Trophoblast cell (in vitro differentiated cells and primary cell): ENCODE measurements around the gene FNIP1.

ENCODE experiments used
- DNase-seq, 2 donors: peaks; one replicate each; pipeline ENCODE4 v3.0.0-alpha.2; 2016
- H2AFZ ChIP-seq: 2 replicates; pipeline ENCODE4 v1.6.1; 2013; ENCODE audit warnings: low read length, moderate library complexity, mild to moderate bottlenecking; ENCODE audit not compliant: insufficient read depth, poor library complexity
- H2AK5ac ChIP-seq: 2 replicates; pipeline ENCODE4 v1.6.1; 2013; ENCODE audit warnings: mild to moderate bottlenecking, low read length
- H2BK120ac ChIP-seq: 2 replicates; pipeline ENCODE4 v1.6.1; 2013; ENCODE audit warnings: low read length, mild to moderate bottlenecking, moderate library complexity; ENCODE audit not compliant: insufficient read depth, poor library complexity
- H2BK12ac ChIP-seq: 2 replicates; pipeline ENCODE4 v1.6.1; 2013; ENCODE audit warnings: mild to moderate bottlenecking, low read length, moderate library complexity
- H2BK5ac ChIP-seq: 2 replicates; pipeline ENCODE4 v1.6.1; 2013; ENCODE audit warnings: low read length, low read depth, moderate library complexity, mild to moderate bottlenecking; ENCODE audit not compliant: poor library complexity
- H3K14ac ChIP-seq: 2 replicates; pipeline ENCODE4 v1.6.1; 2013; ENCODE audit warnings: mild to moderate bottlenecking, low read length
- H3K18ac ChIP-seq: 2 replicates; pipeline ENCODE4 v1.6.1; 2013; ENCODE audit warnings: mild to moderate bottlenecking, low read length
- H3K23ac ChIP-seq: 2 replicates; pipeline ENCODE4 v1.6.1; 2013; ENCODE audit warnings: low read length
- H3K27ac ChIP-seq: 2 replicates; pipeline ENCODE4 v1.5.1; 2013; ENCODE audit warnings: low read depth, mild to moderate bottlenecking, inconsistent platforms, low read length, moderate library complexity
- H3K27me3 ChIP-seq: 2 replicates; pipeline ENCODE4 v1.6.1; 2013; ENCODE audit warnings: inconsistent platforms, mild to moderate bottlenecking, low read length, moderate library complexity; ENCODE audit not compliant: insufficient read depth
- H3K36me3 ChIP-seq, 2 experiments: 1 replicate in 1 of 2; 2 replicates in 1 of 2; pipeline ENCODE4 v1.6.1; 2013; ENCODE audit warnings: low read length in 2 of 2, mild to moderate bottlenecking in 2 of 2, moderate library complexity in 1 of 2; ENCODE audit not compliant: insufficient read depth in 2 of 2, control insufficient read depth in 1 of 2
- H3K4ac ChIP-seq: 2 replicates; pipeline ENCODE4 v1.6.1; 2013; ENCODE audit warnings: low read depth, mild to moderate bottlenecking, low read length, moderate library complexity
- H3K4me1 ChIP-seq, 2 experiments: 1 replicate in 1 of 2; 2 replicates in 1 of 2; pipeline ENCODE4 v1.6.1; 2013; ENCODE audit warnings: low read length in 2 of 2, mild to moderate bottlenecking in 2 of 2, moderate library complexity in 1 of 2; ENCODE audit not compliant: insufficient read depth in 2 of 2, control insufficient read depth in 1 of 2
- H3K4me2 ChIP-seq: 2 replicates; pipeline ENCODE4 v1.6.1; 2013; ENCODE audit warnings: inconsistent platforms, mild to moderate bottlenecking, low read length, moderate library complexity
- H3K4me3 ChIP-seq: 2 replicates; pipeline ENCODE4 v1.5.1; 2013; ENCODE audit warnings: mild to moderate bottlenecking, low read depth, low read length, inconsistent platforms
- H3K79me1 ChIP-seq: one replicate; pipeline ENCODE4 v1.6.1; 2013; ENCODE audit warnings: low read length
- H3K79me2 ChIP-seq: 2 replicates; pipeline ENCODE4 v1.6.1; 2013; ENCODE audit warnings: low read length, mild to moderate bottlenecking; ENCODE audit not compliant: control insufficient read depth, insufficient read depth, poor library complexity
- H3K9ac ChIP-seq: 2 replicates; pipeline ENCODE4 v1.6.1; 2013; ENCODE audit warnings: mild to moderate bottlenecking, low read length
- H3K9me3 ChIP-seq: 2 replicates; pipeline ENCODE4 v1.6.1; 2013; ENCODE audit warnings: low read depth, mild to moderate bottlenecking, control low read depth, inconsistent platforms, low read length; ENCODE audit not compliant: insufficient read depth
- H4K12ac ChIP-seq: 2 replicates; pipeline ENCODE4 v1.6.1; 2013; ENCODE audit warnings: low read depth, mild to moderate bottlenecking, low read length, moderate library complexity
- H4K8ac ChIP-seq: 2 replicates; pipeline ENCODE4 v1.6.1; 2013; ENCODE audit warnings: low read depth, mild to moderate bottlenecking, low read length, moderate library complexity
- H4K91ac ChIP-seq: one replicate; pipeline ENCODE4 v1.6.1; 2013; ENCODE audit warnings: low read depth, mild to moderate bottlenecking, low read length, moderate library complexity
- WGBS: extraction: QIAGEN DNeasy Blood & Tissue Kit; methylation state at CpG from one replicate; pipeline ENCODE4 v1.1.7; 2013; ENCODE audit warnings: missing lambda C conversion rate; ENCODE audit not compliant: insufficient read length, insufficient coverage; ENCODE audit errors: extremely low coverage; 5-methylcytosine and 5-hydroxymethylcytosine counted together

FNIP1 gene

DNA sequence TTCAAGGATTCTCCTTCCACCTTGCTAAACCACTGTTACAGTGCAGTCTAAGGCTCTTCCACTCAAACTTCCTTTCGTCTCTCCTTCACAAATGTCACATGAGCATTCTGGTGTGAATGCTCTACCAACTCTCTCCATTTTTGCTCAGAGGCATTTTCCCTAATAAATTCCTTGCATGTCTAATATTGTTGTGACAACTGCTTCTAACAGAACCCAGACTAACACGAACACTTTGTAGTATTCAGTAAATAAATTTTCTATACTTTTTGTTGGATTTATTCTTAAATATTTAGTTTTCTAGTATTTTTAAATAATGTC, 185.8 kb downstream of the FNIP1 start:
- Histone ChIP-seq H3K79me1 (no peaks in the 10 kb centered on the region), H3K36me3 (no peaks in the 10 kb centered on the region), H2BK120ac (no peak overlapping the region), H3K9ac (no peak overlapping the region), H2BK5ac (no peak overlapping the region), H3K9me3 (no peaks in the 10 kb centered on the region), H3K4me2 (no peak overlapping the region), H4K91ac (no peak overlapping the region), H3K27ac (peak overlapping the region; percentile 35), H3K4me1 (peaks cover 6 to 10% of the 10 kb centered on the region in 2 experiments), H2AK5ac (no peak overlapping the region), H3K18ac (no peak overlapping the region), H3K23ac (no peak overlapping the region), H3K4me3 (no peak overlapping the region), H2BK12ac (no peak overlapping the region), H4K12ac (no peak overlapping the region), H3K14ac (no peak overlapping the region), H3K79me2 (peaks cover 2% of the 10 kb centered on the region), H3K4ac (no peak overlapping the region), H2AFZ (no peak overlapping the region), H3K27me3 (no peaks in the 10 kb centered on the region), H4K8ac (no peak overlapping the region)
- DNase-seq = no peak
- WGBS = no CpG with 5 or more reads among the region's 2 CpGs

DNA sequence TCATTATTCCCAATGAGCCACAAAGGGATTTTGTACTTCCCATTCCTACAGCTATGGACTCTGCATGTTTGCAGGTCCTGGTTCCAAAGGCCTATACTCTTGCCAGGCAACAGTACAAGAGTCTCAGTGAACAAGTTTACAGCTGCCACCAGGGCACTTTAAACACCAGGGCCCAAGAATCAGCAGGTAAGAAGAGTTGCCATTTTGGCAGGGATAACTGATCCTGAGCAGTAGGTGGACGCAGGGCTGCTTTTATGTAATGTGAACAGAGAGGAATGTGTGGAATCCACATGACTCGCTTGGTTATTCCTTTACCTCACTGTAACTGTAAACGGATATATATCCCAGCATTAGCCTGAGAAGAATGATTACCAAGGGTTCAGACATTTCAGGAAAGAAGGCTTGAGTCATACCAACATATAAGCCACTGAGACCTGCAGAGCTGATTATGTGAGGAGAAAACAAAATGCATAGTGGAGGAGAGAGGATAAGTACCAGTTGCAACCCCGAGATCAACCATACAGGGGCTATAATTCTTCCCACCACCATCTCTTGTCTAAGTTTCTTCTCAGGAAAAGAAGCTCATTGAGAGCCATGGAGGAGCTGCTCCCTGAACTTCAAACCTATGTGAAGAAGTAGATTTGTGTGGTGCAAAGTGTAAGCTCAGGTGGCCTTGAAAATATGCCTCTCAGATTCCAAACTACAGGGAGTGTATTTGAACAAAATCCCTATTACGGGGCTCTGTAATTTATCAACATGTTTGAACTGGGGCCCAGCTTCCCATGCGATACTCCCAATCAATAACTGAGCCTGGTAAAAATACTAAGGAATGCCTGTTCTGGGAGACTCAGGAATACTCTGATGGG, 186.4 kb downstream of the FNIP1 start:
- Histone ChIP-seq H3K9ac (no peak overlapping the region), H3K4me3 (no peak overlapping the region), H3K79me1 (no peaks in the 10 kb centered on the region), H3K4me2 (no peak overlapping the region), H3K4me1 (peaks cover 6 to 10% of the 10 kb centered on the region in 2 experiments), H3K79me2 (peaks cover 2% of the 10 kb centered on the region), H2AFZ (no peak overlapping the region), H3K23ac (no peak overlapping the region), H4K12ac (no peak overlapping the region), H2BK120ac (no peak overlapping the region), H4K8ac (no peak overlapping the region), H2BK5ac (no peak overlapping the region), H2AK5ac (no peak overlapping the region), H2BK12ac (no peak overlapping the region), H3K36me3 (no peaks in the 10 kb centered on the region), H3K4ac (no peak overlapping the region), H3K14ac (no peak overlapping the region), H3K27me3 (no peaks in the 10 kb centered on the region), H4K91ac (no peak overlapping the region), H3K9me3 (no peaks in the 10 kb centered on the region), H3K27ac (peak overlapping the region; percentile 35), H3K18ac (no peak overlapping the region)
- peak; percentile 36 to 76 for DNase-seq
- no CpG with 5 or more reads among the region's 6 CpGs for WGBS

DNA sequence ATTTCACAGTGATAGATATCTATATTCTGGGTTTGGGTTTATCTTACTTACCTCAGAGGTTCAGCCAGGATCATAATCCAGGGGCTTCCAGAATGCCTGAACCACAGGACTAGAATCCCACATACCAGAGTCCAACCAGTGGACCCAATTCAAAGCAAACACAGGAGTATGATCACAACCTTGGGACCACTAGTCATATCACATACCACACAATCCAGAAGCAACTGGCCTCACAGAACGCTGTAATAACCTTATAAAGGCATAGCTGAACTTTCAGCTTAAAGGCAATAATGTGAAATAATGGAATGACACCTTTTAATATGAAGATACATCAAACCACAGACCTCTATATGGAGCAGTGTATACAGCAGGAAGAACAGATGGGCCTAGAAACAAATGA, 187.0 kb downstream of the FNIP1 start:
- Histone ChIP-seq H2BK120ac (no peak overlapping the region), H3K9me3 (no peaks in the 10 kb centered on the region), H3K4me1 (peaks cover 6 to 9% of the 10 kb centered on the region in 2 experiments), H3K4me3 (no peak overlapping the region), H2BK5ac (no peak overlapping the region), H4K12ac (no peak overlapping the region), H3K14ac (no peak overlapping the region), H3K79me2 (peaks cover 2% of the 10 kb centered on the region), H3K27me3 (no peaks in the 10 kb centered on the region), H2BK12ac (no peak overlapping the region), H2AK5ac (no peak overlapping the region), H3K23ac (no peak overlapping the region), H4K8ac (no peak overlapping the region), H3K4me2 (no peak overlapping the region), H3K27ac (no peak overlapping the region), H3K4ac (peak overlapping the region; percentile 40), H3K9ac (no peak overlapping the region), H3K18ac (no peak overlapping the region), H3K79me1 (no peaks in the 10 kb centered on the region), H2AFZ (no peak overlapping the region), H3K36me3 (no peaks in the 10 kb centered on the region), H4K91ac (no peak overlapping the region)
- DNase-seq = no peak
- WGBS = no CpG with 5 or more reads among the region's 1 CpG

DNA sequence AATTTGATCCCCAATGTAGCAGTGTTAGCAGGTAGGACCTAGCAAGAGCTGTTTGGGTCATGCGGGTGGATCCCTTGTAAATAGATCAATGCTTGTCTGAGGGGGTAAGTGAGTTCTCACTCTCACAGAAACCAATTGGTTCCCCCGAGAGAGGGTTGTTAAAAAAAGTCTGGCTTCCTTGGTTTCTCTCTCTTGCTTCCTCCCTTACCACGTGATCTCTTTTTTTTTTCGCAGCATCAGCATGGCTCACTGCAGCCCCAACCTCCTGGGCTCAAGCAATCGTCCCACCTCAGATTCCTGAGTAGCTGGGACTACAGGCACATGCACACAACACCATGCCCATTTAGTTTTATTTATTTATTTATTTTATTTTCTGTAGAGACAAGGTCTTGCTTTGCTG, 188.2 kb downstream of the FNIP1 start:
- H3K4ac ChIP-seq = no peak overlapping the region

More for the DNA sequence above, 188.2 kb downstream of the FNIP1 start:
- H4K91ac ChIP-seq = no peak overlapping the region
- no peaks in the 10 kb centered on the region for H3K27me3 ChIP-seq
- WGBS = no CpG with 5 or more reads among the region's 5 CpGs
- no peak overlapping the region for H3K4me2 ChIP-seq
- no peak overlapping the region for H3K14ac ChIP-seq
- no peak overlapping the region for H2AK5ac ChIP-seq
- H3K4me3 ChIP-seq = no peak overlapping the region
- no peak overlapping the region for H4K8ac ChIP-seq
- no peak overlapping the region for H3K9ac ChIP-seq
- H3K79me1 ChIP-seq = no peaks in the 10 kb centered on the region
- no peak overlapping the region for H3K27ac ChIP-seq
- H3K23ac ChIP-seq = no peak overlapping the region
- no peak for DNase-seq
- H2BK5ac ChIP-seq = no peak overlapping the region
- H3K9me3 ChIP-seq = no peaks in the 10 kb centered on the region
- H2BK12ac ChIP-seq = no peak overlapping the region
- no peak overlapping the region for H4K12ac ChIP-seq
- H3K79me2 ChIP-seq = peaks cover under 1% of the 10 kb centered on the region
- H2BK120ac ChIP-seq = no peak overlapping the region
- H3K36me3 ChIP-seq = no peaks in the 10 kb centered on the region
- H3K18ac ChIP-seq = no peak overlapping the region
- H3K4me1 ChIP-seq = peaks cover 6 to 8% of the 10 kb centered on the region in 2 experiments
- H2AFZ ChIP-seq = no peak overlapping the region
